WERI-Rb-1 (cell line): ENCODE measurements around the gene DTD2.

Experiments used
- DNase-seq: peaks from one replicate; pipeline ENCODE4 v3.0.0-alpha.2; 2020
- H3K27ac ChIP-seq: fragments of 250-450 bp; sonication (Bioruptor Pico); 2 replicates; pipeline ENCODE4 v1.5.1; 2020; ENCODE audit warnings: mild to moderate bottlenecking, moderate library complexity
- H3K27me3 ChIP-seq: fragments of 250-450 bp; sonication (Bioruptor Pico); 2 replicates; pipeline ENCODE4 v1.5.1; 2021; ENCODE audit warnings: mild to moderate bottlenecking, low read depth, moderate library complexity; ENCODE audit not compliant: insufficient read depth, severe bottlenecking
- H3K36me3 ChIP-seq: fragments of 250-450 bp; sonication (Bioruptor Pico); 2 replicates; pipeline ENCODE4 v1.5.1; 2020; ENCODE audit warnings: mild to moderate bottlenecking, moderate library complexity
- H3K4me3 ChIP-seq: 2 replicates; pipeline ENCODE4 v1.5.1; 2011; ENCODE audit warnings: low read depth, mild to moderate bottlenecking, control low read depth, low read length
- H3K9me3 ChIP-seq: fragments of 250-450 bp; sonication (Bioruptor Pico); 2 replicates; pipeline ENCODE4 v1.5.1; 2021; ENCODE audit warnings: mild to moderate bottlenecking, moderate library complexity; ENCODE audit not compliant: severe bottlenecking
- TF ChIP-seq, protein P1 (sequence below): IDR thresholded peaks from 2 replicates; pipeline ENCODE4 v1.5.1; 2011; ENCODE audit warnings: low read depth, mild to moderate bottlenecking, control low read depth, inconsistent platforms, low read length

DTD2 gene

GRCh38 chr14:31449971-31450610 lies 7.2 kb downstream of the DTD2 start:
- Histone ChIP-seq H3K9me3 (no peaks in the 10 kb centered on the region), H3K4me3 (no peak overlapping the region), H3K27ac (no peak overlapping the region), H3K27me3 (no peaks in the 10 kb centered on the region), H3K36me3 (peaks cover 6% of the 10 kb centered on the region)
- DNase-seq: no peak
- TF ChIP-seq, protein P1, sequence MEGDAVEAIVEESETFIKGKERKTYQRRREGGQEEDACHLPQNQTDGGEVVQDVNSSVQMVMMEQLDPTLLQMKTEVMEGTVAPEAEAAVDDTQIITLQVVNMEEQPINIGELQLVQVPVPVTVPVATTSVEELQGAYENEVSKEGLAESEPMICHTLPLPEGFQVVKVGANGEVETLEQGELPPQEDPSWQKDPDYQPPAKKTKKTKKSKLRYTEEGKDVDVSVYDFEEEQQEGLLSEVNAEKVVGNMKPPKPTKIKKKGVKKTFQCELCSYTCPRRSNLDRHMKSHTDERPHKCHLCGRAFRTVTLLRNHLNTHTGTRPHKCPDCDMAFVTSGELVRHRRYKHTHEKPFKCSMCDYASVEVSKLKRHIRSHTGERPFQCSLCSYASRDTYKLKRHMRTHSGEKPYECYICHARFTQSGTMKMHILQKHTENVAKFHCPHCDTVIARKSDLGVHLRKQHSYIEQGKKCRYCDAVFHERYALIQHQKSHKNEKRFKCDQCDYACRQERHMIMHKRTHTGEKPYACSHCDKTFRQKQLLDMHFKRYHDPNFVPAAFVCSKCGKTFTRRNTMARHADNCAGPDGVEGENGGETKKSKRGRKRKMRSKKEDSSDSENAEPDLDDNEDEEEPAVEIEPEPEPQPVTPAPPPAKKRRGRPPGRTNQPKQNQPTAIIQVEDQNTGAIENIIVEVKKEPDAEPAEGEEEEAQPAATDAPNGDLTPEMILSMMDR: 0 out of 2 replicates have a peak, but pooled peaks have one; percentile 22

DNA sequence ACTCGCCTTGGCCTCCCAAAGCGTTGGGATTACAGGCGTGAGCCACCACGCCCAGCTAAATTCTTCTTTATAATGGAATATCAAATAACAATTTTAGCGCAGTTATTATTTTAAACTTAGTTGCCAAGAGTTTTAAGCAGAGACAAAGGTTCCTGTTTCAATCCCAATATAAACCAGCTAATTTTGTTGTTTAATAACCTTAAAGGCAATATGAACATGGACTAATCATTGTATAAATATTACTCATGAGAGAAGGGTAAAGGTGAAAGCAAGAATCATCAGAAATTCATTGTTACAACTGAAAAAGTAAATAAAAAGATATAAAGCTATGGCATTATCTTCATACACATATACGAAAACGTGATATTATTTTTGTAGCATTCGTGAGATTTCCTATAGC lies 8.2 kb downstream of the DTD2 start:
- DNase-seq: no peak
- H3K4me3 ChIP-seq: no peak overlapping the region
- H3K27me3 ChIP-seq: no peaks in the 10 kb centered on the region
- peaks cover 6% of the 10 kb centered on the region for H3K36me3 ChIP-seq
- TF ChIP-seq, protein P1: no peak
- H3K27ac ChIP-seq: no peak overlapping the region
- no peaks in the 10 kb centered on the region for H3K9me3 ChIP-seq

DNA sequence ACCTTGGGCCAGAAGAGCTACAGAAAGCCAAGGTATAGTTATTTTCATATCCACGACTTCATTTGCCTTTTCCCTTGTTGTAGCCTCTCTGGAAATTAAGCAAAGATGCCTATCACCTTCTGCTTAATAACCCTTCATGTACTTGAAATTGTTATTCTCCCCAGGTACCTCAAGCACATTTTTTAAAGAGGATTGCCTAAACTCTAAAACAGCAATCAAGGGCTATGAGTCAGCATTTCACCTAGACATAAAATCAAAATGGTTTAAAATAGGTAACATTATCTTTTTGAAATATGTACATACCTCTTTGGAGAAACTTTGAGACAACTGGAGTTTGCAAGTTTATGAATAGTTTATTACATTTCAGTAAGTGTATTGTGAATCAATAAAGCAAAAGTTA lies 11.6 kb downstream of the DTD2 start:
- TF ChIP-seq, protein P1: no peak
- H3K27ac ChIP-seq: no peak overlapping the region
- no peaks in the 10 kb centered on the region; the same call in 1 of the 2 replicates for H3K36me3 ChIP-seq
- no peaks in the 10 kb centered on the region for H3K9me3 ChIP-seq
- DNase-seq: no peak
- H3K27me3 ChIP-seq: no peaks in the 10 kb centered on the region
- H3K4me3 ChIP-seq: no peak overlapping the region

DNA sequence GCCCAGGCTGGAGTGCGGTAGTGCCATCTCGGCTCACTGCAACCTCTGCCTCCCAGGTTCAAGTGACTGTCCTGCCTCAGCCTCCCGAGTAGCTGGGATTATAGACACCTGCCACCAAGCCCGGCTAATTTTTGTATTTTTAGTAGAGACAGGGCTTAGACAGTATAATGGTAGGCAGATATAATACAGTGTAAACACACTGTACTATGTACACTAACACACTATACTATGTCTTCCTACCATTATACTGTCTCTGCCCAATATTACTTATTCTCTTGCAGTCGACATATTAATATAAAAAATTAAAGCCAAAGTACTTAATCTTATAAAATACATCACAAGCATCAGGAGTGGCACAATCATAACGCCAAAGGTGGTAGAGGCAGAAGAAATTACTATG lies 15.0 kb downstream of the DTD2 start:
- Histone ChIP-seq H3K9me3 (no peaks in the 10 kb centered on the region), H3K4me3 (no peak overlapping the region), H3K27me3 (no peaks in the 10 kb centered on the region), H3K36me3 (no peaks in the 10 kb centered on the region), H3K27ac (no peak overlapping the region)
- DNase-seq: no peak
- TF ChIP-seq, protein P1: no peak

- Histone ChIP-seq H3K9me3 (no peaks in the 10 kb centered on the region), H3K27me3 (no peaks in the 10 kb centered on the region), H3K4me3 (no peak overlapping the region), H3K36me3 (no peaks in the 10 kb centered on the region), H3K27ac (no peak overlapping the region)
- DNase-seq: no peak
- TF ChIP-seq, protein P1: no peak
Observed at GRCh38 chr14:31441273-31442111, 15.8 kb downstream of the DTD2 start.
